ENCODE data around the gene HS2ST1.

DNA sequence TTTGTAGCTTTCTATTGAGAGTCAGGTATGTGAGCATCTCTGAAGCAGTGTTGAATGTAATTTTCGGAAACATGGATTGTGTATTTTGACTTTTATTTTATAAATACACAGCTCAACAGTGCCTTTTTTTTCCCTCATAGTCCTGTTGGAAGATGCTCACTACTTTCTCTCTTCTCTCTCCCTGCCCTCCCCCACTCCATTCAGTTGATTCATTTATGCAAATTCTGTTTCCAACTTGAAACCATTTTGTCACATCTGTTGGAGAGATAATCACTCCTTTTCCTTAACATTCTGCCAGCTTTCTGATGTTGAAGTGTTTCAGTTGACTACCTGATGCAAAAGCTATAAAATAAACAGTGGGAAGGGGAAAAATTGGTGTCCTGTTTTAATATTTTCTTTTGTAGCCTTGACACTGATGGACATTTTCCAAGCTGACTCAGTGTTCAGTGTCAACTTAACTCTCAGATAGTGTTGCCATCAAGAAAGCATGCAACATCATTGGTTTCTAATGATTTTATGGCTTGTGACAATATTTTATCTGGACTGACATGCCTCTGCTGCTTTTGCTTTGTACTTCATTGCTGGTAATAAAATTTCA, 194.5 kb downstream of the HS2ST1 start:
- TF ChIP-seq CTCF (IDR thresholded peaks at IDR 0.05) (no peak), POLR2A (IDR thresholded peaks at IDR 0.05) (no peak)
